GM21381 (cell line): ENCODE measurements around the gene FADS2.

Experiments
- ATAC-seq: cut with Tn5 transposase; IDR thresholded peaks from one replicate; pipeline ENCODE4 v1.9.1; 2021; ENCODE audit warnings: mild to moderate bottlenecking, moderate library complexity; ENCODE audit not compliant: unreplicated experiment

FADS2 gene

DNA sequence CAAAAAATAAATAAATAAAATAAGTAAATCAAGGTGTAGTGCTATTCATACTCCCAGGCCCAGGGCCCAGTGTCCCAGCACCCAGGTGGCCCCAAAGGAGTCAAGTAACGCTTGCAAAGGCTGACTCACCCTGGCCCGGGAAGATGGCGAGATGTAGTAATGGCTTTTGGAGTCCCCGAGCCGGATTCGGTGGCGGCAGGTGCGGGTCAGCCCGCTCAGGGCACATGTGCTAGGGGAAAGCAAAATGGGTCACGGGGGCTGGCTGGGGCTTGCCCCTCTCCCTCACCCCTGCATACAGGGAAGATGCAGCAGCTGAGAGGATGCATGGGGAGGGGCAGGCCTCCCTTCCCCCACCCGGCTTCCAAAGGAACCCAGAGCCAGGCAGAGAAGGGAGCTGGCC lies 74.2 kb downstream of the FADS2 start:
- ATAC-seq = no peak

DNA sequence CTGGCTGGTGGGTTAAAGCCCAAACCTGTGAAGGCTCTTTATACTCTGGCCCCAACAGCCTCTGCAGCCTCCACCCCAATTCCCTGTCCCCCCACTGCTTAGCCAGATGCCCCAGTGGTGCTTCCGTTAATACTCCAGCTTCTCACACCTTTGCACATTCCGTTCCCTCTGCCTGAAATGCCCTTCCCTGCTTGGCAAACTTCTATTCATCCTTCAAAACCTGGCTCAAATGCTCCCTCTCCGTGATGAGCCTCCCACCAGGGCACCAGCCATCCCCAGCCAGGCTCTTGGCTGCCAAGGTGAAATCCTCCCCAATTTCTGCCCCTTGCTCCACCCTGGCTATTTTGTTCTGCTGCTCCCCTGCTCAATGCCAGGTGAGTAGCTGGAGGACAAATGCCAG lies 75.7 kb downstream of the FADS2 start:
- no peak for ATAC-seq

DNA sequence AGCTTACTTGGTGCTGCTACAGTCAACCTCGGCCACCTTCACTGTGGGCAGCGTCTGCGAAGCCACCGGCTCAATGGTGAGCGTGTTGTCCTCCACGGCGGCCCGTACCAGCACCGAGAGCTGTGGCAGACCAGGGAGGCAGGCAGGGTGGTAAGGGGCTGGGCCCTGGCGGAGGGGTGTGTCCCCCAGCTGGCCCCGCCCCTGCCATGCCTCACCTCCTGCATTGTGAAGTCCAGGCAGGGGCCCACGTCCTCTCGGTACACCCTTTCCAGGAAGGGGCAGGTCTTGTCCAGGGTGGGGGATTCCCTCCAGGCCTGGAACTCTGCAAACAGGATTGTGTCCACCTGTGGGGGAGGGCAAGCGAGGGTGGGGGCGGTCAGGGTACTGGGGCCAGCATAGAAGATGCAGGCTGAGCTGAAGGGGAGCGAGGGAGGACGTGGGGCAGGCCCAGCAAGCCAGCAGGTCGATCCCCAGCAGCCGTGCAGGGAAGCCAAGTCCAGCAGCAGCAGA lies 76.5 kb downstream of the FADS2 start:
- no peak for ATAC-seq

DNA sequence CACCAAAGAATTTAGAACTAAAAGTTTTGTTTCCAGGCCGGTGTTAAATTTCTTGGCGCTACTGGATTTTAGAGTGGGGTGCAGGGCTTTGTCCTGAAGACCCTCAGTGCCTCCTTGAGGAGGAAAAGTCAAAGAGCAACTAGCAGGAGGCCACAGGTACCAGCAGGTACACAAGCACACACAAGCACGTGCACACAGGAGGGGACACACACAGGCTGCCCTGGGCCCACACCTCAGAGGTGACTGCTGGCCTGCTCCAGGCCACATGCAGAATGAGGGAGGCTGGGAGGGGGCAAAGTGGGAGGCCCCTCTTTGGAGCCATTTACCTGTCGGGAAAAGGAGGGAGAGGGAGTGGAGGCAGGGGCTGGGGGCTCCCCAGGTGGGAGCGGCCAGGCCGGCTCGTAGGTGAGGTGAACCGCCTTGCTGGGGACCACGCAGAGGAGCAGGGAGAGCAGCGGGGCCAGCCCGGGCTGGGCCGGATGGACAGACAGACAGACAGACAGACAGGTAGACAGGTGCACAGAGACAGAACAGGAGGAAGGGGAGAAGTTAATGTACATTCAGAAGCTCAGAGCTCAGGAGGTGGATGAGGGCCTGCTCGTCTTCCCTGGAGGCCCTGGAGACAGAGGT lies 77.1 kb downstream of the FADS2 start:
- no peak for ATAC-seq

DNA sequence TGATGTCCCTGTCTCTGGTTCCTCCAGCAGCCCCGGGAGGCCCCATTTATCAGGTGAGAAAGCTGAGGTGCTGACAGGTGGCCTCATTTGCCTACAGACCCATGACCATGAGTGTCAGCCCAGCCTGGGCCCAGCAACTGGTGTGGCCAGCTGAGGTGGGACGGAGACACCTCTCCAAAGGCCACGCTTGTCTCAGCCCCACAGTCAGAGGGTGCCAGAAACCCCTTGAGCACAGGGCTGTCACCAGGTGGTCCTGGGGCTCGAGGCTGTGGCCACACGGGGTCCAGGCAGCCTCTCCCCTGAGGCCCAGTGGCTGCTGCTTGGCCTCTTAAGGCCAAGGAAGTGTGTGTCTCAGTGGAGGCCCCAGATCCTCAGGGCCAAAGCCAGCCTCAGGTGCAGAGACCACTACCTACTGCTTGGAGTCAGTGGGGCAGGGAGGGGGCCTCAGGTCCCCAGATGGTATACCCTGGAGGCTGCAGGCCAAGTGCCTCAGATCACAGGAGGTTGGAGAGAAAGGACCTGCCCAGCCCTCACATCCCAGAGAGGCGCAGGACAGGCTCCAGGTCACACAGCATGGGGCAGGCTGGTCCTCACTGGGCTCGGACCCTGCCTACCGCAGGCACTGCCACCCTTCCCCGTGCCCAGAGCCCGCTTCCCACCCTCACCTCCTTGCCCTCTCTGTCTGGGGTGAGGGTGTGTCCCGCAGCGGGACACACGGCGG lies 77.9 kb downstream of the FADS2 start:
- no peak for ATAC-seq

DNA sequence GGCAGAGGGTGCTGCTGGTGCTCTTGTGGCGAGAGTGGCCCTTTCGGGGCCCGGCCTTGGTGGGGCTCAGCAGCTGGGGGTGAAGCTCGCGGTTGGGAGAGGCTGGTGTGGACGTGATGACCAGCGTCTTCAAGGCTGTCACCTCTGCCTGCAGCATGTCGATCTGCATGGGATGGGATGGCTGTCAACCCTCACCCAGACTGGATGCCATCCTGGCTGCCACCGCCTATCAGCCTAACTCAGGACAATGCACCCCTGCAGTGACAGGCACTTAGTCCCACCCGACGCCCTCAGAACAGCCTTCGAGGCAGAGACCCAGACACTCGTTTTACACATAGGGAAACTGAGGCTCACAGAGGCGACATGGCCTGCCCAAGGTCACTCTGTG lies 78.4 kb downstream of the FADS2 start:
- no peak for ATAC-seq

DNA sequence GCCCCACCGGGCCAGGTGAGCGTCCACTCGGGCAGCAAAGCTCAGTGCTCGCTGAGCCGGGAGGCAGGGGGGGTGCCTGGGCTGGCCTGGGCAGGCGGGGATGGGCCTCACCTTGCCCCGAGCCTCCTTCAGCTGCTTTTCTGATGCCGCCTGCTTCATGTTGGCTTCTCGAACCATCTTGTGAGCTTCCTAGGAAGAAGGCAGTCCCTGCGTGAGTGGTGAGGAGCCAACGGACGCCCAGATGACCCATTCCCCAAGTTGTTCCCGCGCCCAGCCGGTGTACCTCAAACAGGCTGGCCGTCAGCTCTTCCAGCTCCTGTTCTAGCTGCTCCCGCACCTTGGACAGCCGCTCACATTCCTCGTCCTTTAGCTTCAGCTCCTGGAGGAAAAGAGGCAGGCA lies 79.2 kb downstream of the FADS2 start:
- ATAC-seq = no peak

DNA sequence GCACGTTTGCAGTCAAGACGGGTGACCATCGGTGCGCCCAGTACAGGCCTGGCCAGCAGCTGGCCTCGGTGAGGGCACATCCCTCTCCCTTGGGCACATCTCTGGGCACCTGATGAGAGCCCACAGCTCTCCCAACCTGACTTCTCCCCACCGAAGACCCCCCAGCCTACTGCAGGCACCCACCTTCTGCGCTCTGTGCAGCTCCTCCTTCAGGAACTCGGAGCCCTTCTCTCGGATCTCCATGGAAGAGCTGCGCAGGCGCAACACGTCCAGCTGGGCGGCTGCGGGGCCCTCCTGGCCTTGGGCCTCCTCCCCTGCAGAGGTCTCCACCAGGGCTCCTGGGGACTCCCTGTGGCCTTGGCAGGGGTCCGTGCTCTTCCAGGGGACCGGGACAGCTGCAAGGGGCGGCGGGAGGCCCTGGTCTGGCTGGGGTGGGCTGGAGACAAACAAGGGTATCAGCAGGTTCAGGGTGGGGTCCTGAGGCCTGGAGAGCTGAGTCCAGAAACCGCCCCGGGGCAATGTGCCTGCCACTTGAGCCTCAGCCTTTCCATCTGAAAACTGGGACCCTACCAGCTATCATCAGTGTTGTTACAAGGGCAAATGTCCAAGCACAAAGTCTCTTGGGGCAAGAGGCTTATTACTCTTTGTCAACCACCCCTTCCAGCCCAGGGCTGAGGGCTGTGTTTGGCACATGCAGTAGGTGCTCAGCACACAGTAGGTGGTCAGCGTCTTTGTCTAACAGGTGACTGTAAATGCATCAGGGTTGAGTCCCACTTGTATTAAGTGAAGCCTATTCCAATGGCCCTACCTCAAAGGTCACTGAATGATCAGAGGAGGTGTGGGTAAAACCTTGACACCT lies 80.0 kb downstream of the FADS2 start:
- ATAC-seq = no peak

DNA sequence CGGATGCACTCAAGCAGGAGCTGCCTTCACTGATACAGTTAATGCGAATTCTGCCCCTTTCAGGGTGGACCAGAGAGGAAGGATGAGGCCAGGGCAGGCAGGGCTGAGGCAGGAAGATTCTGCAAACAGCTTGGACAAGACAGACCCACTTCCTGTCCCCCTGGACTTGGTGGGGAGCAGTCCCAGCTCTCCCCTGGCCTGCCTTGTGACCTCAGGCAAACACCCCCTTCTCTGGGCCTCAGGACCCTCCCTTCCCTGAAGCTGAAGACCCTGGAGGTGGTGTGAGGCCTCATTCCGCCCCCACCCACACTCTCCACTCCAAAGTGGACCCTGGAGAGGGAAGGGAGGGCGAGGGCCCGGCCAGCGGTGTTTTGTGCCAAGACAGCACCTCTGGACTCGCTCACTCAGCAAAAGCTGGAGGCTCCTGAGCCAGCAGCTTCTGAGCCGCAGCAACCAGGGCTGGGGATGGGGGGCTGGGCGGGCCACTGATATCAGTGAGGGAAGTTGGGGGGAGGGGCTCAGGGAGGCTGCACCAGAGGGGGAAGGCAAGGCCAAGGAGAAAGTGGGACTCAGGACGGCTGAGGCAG lies 80.7 kb downstream of the FADS2 start:
- ATAC-seq = no peak

DNA sequence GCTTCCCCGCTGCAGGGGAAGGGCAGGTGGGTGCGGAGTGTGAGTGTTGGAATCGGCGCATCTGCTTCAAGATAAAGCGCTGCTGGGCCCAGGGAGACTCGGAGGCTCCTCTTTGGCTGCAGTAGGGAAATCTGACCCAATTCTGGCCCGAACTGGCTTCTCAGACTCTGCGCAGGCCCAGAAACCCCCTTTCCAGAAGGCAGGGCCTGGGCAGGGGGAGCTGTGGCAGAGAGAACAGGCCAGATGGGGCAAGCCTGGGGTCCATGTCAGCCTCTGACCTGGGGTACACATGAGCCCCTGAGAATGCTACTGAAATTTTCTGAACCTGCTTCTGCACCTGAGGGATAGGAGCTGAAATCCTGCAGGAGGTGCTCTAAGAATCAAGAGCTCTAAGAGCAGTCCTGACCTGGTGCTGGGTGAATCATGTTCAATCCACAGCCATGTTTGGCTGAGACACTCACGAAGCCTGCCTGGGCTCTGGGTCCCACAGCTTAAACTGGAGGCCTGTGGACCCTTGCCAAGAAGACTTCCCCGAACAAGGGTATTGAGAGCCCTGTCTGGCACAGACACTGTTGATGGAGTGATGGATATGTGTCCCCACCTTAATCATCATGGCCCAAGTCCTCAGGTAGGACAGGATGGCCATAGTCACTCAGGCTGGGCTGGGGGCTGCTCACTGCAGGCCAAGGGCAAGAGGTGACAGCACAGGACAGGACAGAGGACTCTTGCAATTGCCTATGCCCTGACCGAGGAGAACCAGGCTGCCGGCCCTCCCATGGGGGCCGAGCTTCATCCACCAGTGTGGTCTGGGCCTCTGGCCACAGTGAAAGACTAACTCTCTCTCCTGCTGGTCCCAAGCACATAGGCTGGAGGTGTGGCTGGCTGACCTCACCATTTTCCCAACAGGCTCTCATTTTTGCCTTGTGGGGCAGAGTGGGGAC lies 82.4 kb downstream of the FADS2 start:
- no peak for ATAC-seq

DNA sequence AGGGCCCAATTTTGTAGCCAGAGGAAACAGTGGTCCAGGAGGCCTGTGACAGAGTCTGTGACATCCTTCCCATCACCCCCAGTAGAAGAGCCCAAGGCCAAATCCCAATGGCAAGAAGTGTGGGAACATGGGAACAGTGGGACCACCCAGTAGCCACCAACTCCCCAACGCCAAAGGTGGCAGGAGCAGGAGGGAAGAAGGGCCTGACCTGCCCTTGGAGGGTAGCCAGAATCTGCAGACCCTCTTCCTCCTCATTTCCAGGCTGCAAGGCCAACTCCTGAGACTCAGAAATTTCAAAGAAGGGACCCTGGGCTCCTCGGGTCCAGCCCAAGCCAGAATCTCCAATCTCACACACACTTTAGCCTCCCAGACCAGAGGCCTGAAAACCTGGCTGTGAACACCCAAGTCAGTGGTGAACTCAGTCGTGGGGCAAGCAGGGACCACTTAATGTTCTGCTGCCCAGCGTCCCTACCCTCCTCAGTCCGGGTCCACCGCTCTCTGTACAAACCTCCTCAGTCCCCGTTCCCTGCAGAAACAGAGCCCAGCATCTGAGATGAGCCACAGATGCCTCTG lies 83.1 kb downstream of the FADS2 start:
- ATAC-seq = no peak

DNA sequence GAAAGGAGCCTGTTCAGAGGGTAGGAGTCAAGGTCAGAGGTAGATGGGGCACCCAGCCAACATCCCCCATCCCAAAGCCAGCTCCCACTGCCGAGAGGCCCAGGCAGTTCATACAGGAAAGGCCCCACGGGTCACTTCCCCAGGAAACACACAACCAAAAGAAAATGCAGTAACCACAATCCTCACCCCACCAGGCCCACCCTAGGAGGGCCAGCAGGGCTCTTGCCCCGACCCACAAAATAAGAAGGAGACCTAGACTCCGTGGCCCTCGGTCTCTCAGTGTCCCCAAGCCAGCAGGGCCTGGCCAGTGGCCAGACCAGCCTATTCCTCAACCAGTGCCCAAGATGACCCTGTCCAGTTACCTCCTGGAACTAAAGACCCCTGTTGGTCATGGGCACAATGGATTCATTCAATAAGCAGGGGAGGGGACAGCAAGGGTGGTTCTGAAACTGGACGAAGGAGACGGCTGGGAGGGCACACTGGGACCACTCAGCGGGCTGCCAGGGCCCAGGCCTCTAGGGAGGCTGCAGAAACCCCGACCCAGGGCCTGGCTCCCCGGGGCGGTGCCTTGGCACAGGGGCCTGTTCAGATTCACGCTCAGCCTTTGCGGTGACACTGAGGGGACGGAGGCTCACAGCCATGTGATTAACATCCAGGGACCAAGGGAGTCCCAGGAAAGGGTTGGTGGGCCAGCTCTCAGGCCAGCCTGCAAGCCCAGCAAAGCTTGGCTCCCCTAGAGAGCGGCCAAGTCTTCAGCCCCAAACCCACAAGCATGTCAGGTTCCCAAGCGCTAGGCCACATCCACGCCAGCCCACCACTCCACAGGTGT lies 83.8 kb downstream of the FADS2 start:
- ATAC-seq = no peak

DNA sequence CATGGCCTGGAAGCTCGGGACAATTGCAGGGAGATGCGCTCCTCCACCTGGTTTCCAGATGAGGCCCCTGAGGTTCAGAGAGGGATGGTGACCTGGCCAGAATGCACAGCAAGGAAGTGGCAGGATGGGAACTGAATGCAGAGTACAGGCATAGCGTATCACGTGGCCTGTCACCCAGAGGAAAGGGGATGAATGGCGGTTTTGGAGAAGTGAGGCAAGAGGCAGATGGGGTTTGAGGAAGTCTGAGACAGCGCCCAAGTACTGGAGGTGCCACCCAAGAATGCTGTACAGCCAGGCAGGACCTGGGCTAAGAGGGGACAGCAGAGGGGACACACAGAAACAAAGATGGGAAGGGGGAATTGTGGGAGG lies 84.4 kb downstream of the FADS2 start:
- no peak for ATAC-seq

DNA sequence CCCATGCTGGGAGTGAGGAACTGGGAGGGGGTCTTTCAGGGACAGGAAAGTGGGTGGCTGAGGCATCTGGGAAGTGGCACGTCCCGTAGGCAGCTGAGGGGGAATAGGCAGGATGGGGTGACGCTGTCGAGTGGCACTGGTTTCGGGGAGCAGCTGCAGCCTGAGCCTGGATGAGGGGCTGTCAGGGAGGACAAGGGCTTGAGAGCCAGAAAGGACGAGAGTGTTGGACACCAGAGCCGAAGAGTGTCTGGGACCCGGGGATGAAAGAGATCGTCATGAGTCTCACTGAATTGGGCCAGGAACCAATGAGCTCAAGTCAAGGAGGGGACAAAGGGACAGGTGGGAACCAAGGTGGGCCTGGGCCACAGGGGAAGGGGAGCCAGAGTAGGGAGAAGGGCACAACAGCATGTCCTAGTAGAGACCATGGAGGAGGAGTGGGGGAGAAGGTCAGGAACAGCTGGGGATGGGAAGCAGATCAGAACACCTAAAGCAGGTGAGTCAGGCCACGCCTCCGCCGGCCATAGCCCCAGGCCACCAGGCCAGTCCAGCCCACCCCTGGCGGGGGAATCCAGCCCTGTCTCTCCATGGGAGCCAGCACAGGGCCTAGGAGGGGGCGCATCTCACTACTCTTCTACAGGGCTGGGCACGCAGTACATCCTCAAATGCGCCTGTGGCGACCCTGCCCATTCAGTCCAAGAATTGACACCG lies 85.0 kb downstream of the FADS2 start:
- no peak for ATAC-seq

DNA sequence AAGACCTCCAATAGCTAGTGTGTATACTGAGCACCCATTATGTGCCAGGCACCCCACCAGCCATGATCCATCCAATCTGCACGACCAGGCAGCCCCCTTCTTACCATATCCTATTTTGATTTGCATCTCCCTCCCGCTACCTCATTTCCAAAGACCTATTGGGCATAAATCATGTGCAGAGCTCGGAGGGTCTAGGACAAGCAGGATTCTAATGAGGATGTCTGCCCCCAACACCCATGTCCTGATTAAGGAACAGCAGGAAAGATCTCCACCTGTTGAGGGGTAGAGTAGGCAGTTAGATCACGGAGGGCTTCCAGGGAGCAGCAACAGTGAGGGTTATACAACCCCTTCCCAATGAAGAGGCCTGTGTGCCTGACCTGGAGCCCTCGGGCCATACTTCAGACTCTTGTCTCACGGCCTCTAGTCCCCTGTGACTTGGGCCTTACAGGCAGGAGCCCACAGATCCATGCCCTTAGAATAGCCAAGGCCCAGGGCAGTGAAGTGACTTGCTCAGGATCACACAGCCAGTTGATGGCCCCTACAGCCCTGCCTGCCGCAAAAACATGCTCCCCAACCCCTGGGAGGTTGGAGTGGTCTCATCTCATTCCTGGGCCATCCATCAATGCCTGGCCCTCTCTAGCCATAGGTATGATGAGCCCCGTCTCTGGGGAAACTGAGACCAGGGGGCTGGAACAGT lies 85.7 kb downstream of the FADS2 start:
- no peak for ATAC-seq

DNA sequence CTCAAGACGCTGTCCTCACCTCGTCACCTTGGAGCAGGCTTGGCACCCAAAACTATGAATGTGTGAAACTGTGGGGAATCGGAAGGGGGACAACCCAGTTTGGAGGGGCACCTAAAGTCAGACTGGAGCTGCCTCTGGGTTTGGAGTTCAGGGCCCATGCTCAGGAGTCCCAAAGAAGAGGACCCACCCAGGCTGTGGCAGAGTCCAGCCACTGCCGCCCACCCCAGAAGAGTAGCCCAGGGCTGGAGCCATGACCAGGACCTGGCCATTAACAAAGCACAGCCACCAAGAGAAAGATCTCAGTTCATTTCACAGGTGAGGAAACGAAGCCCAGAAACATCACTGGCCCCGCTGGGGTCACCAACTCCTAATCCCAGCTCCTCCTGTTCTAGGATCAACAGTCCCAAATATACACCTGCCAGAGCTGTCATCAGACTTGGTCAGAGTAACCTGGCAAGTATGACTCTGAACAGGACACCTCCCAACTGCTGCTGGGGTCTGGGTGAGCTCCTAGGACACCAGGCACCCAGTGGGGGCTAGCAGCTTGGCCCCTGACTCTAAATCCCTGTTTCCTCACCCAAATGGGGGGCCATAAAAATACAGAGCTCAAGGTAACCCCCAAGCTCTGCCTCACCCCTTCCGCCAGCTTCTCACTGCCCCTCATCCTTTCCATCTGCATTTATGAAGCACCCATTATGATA lies 86.5 kb downstream of the FADS2 start:
- no peak for ATAC-seq

DNA sequence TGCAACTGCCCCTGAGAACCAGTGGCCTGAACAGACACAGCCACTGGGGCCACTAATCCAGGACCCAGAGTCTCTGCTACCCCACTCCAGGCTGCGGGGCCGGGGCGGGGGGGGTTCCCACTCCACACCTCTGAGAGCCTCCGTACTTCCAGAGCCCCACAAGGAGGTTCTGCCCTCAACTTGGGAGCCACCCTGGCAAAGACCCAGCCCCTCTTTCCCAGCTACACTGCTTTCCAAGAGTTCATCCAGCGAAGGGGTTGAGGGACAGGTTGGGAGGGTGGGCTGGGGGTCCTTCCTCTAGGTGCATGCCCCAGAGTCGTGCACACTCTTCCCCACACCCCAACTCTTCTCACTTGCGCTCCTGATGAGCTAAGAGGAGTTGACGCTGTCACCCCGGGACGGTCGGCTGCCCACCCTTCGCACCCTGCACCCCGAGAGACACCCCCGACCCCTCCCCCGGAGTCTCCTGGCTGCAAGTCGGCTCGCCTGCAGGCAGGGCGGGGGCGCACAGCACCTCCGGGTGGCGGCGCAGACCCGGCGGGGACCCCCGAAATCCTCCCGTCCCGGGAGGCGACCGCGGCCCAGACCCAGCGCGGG lies 88.7 kb downstream of the FADS2 start:
- ATAC-seq = no peak
